Vagina (tissue), 2 donors: Measurements from ENCODE around the gene PUSL1. TPM values are rescaled to one million over a fixed set of nuclear protein-coding genes. Genes with fewer than 3 reads are reported as not detected.
A peak's percentile ranks its signal among the peaks of the same experiment; 100 is the strongest.
"Not testable (repeated sequence)": the region's sequence is repeated elsewhere in the genome, so short reads cannot be mapped to it uniquely, and the experiment has no call there.

Experiments used
- DNase-seq, 2 donors: peaks; one replicate each; pipeline ENCODE4 v3.0.0-alpha.2; 2017; ENCODE audit errors: extremely low spot score in 2 of 2
- H3K27ac ChIP-seq: fragments of 200-600 bp; sonication (generic); one replicate; pipeline ENCODE4 v1.5.1; 2019
- H3K27me3 ChIP-seq: fragments of 200-600 bp; sonication (generic); one replicate; pipeline ENCODE4 v1.5.1; 2019
- H3K36me3 ChIP-seq, 2 donors: fragments of 200-600 bp; sonication (generic); one replicate each; pipeline ENCODE4 v1.5.1; 2017 to 2019
- H3K4me1 ChIP-seq: fragments of 200-600 bp; sonication (generic); one replicate; pipeline ENCODE4 v1.5.1; 2019
- H3K4me3 ChIP-seq, 2 donors: fragments of 200-600 bp; sonication (generic); 1 replicate in 1 of 2; 2 replicates in 1 of 2; pipeline ENCODE4 v1.5.1; 2016 to 2019
- H3K9me3 ChIP-seq: fragments of 200-600 bp; sonication (generic); one replicate; pipeline ENCODE4 v1.5.1; 2019
- CTCF ChIP-seq, 3 experiments: fragments of 450-650 bp in 2 of 3; fragments of 200-600 bp in 1 of 3; sonication (generic) in 1 of 3; IDR thresholded peaks; one replicate each; pipeline ENCODE4 v1.5.1; 2017 to 2019; ENCODE audit warnings: antibody characterized with exemption in 3 of 3, mild to moderate bottlenecking in 2 of 3, moderate library complexity in 2 of 3
- POLR2A ChIP-seq, 2 donors: fragments of 450-650 bp; IDR thresholded peaks; one replicate each; pipeline ENCODE4 v1.6.1; 2017; ENCODE audit warnings: antibody characterized with exemption in 2 of 2, mild to moderate bottlenecking in 2 of 2, moderate library complexity in 2 of 2
- POLR2AphosphoS5 ChIP-seq, 2 donors: sonication (generic); formaldehyde crosslinking; IDR thresholded peaks; one replicate each; pipeline ENCODE4 v1.9.0; 2017; ENCODE audit warnings: antibody characterized with exemption in 2 of 2, mild to moderate bottlenecking in 2 of 2, low read depth in 1 of 2; ENCODE audit not compliant: insufficient read depth in 1 of 2
- intact Hi-C: fragments of 100-400 bp; cut with DNase I; formaldehyde crosslinking; loops from one replicate; pipeline ENCODE4 v1.15.1; 2023
- total RNA-seq: library from RNA; depleted of rRNA; stranded (reverse); fragments of >200 nt; gene quantifications from one replicate; pipeline ENCODE4 v1.2.3, GENCODE V29; 2016

PUSL1 gene
- total RNA-seq, 1 donor from 2014 or later = 31.2 TPM

DNA sequence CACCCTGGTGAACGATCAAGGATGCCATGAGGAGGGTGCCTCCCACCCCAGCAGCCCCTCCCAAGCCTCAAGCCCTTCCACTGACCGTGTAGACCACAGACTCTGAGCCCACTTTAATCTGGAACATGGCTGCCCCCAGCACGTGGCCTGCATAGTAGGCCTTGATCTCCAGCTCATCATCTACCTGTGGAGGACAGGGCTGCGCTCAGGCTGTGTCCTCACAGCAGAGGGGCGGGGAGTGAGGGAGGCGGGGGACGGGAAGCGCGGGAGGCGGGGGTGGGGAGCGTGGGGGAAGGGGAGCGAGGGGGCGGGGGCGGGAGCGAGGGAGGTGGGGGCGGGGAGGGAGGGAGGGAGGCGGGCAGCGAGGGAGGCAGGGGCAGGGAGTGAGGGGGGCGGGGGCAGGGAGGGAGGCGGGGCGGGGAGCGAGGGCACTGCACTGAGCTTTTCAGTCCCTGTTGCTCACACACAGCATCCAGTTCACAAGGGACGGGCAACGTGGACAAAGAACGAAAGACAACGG, 7.1 kb downstream of the PUSL1 start:
- Histone ChIP-seq H3K27ac (no peak overlapping the region), H3K36me3 (peaks cover 0 to 54% of the 10 kb centered on the region in 2 donors), H3K27me3 (no peaks in the 10 kb centered on the region), H3K4me1 (peaks cover 24% of the 10 kb centered on the region), H3K9me3 (no peaks in the 10 kb centered on the region), H3K4me3 (no peak overlapping the region)
- TF ChIP-seq POLR2A (IDR thresholded peaks at IDR 0.05) (no peak), POLR2AphosphoS5 (IDR thresholded peaks at IDR 0.05; ENCODE audit: insufficient read depth in 1 of 2, low read depth in 1 of 2) (no peak), CTCF (IDR thresholded peaks at IDR 0.05) (no peak)
- intact Hi-C loops = no loop called here
- DNase-seq = no peak

DNA sequence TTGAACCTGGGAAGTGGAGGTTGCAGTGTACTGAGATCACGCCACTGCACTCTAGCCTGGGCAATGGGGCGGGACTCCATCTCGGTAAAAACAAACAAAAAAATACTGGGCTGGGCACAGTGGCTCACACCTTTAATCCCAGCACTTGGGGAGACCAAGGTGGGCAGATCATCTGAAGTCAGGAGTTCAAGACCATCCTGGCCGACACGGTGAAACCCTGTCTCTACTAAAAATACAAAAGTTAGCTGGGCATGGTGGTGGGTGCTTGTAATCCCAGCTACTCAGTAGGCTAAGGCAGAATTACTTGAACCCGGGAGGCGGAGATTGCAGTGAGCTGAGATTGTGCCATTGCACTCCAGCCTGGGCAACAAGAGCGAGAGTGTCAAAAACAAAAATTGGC, 7.8 kb downstream of the PUSL1 start:
- DNase-seq, H3K27me3 ChIP-seq, H3K9me3 ChIP-seq, H3K4me3 ChIP-seq, intact Hi-C loops: not testable (repeated sequence)
- H3K4me1 ChIP-seq = peaks cover 30% of the 10 kb centered on the region
- H3K27ac ChIP-seq = peak overlapping the region; percentile 72
- H3K36me3 ChIP-seq = peaks cover 0 to 53% of the 10 kb centered on the region in 2 donors

- H3K36me3 ChIP-seq = peaks cover 0 to 41% of the 10 kb centered on the region in 2 donors
- H3K4me1 ChIP-seq = peaks cover 41% of the 10 kb centered on the region
- H3K27me3 ChIP-seq = no peaks in the 10 kb centered on the region
- peak overlapping the region; percentile 72 for H3K27ac ChIP-seq
- intact Hi-C loops = no loop called here
- TF ChIP-seq POLR2A (IDR thresholded peaks at IDR 0.05) = no peak
- TF ChIP-seq POLR2AphosphoS5 (IDR thresholded peaks at IDR 0.05; ENCODE audit: insufficient read depth in 1 of 2, low read depth in 1 of 2) = no peak
- TF ChIP-seq CTCF (IDR thresholded peaks at IDR 0.05) = no peak
- H3K4me3 ChIP-seq = no peak overlapping the region
- DNase-seq = no peak
- no peaks in the 10 kb centered on the region for H3K9me3 ChIP-seq
Observed at GRCh38 chr1:1317420-1317819, 9.0 kb downstream of the PUSL1 start.

DNA sequence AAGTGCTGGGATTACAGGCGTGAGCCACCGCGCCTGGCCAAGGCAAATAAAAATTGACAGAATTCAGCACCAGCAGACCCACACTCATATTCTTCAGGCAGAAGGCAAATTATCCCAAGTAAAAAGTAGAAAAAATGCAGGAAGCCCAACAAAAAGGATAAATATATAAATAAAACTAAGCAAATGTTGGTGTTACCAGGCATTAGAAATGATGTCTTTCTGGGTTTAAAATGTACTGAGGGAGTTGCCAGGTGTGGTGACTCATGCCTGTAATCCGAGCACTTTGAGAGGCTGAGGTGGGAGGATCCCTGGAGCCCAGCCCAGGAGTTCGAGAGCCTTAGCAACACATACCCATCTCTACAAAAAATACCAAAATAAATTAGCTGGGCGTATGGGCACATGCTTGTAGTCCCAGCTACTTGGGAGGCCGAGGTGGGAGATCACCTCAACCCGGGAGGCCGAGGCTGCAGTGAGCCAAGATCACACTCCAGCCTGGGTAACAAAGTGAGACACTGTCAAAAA, 9.8 kb downstream of the PUSL1 start:
- intact Hi-C loops = no loop called here
- no peak for DNase-seq
- Histone ChIP-seq H3K4me1 (peaks cover 49% of the 10 kb centered on the region), H3K27ac (peak overlapping the region; percentile 72), H3K27me3 (no peaks in the 10 kb centered on the region), H3K9me3 (no peaks in the 10 kb centered on the region), H3K36me3 (peaks cover 0 to 33% of the 10 kb centered on the region in 2 donors), H3K4me3 (no peak overlapping the region)
- TF ChIP-seq POLR2AphosphoS5 (IDR thresholded peaks at IDR 0.05; ENCODE audit: insufficient read depth in 1 of 2, low read depth in 1 of 2) = peak; percentile 53 to 91
- no peak for TF ChIP-seq CTCF (IDR thresholded peaks at IDR 0.05)
- no peak for TF ChIP-seq POLR2A (IDR thresholded peaks at IDR 0.05)

- no peak overlapping the region for H3K4me3 ChIP-seq
- H3K36me3 ChIP-seq = peaks cover 0 to 25% of the 10 kb centered on the region in 2 donors
- no peaks in the 10 kb centered on the region for H3K9me3 ChIP-seq
- intact Hi-C loops = no loop called here
- TF ChIP-seq POLR2A (IDR thresholded peaks at IDR 0.05) = no peak
- no peak for TF ChIP-seq POLR2AphosphoS5 (IDR thresholded peaks at IDR 0.05; ENCODE audit: insufficient read depth in 1 of 2, low read depth in 1 of 2)
- TF ChIP-seq CTCF (IDR thresholded peaks at IDR 0.05) = no peak
- H3K27ac ChIP-seq = peak overlapping the region; percentile 72
- no peak for DNase-seq
- peaks cover 57% of the 10 kb centered on the region for H3K4me1 ChIP-seq
- no peaks in the 10 kb centered on the region for H3K27me3 ChIP-seq
Observed at GRCh38 chr1:1318777-1319645, 10.6 kb downstream of the PUSL1 start.
